ENCODE results near the gene SIGLEC6. TPM values are rescaled to one million over a fixed set of nuclear protein-coding genes. Genes with fewer than 3 reads are reported as not detected.
"Not testable (repeated sequence)": the region's sequence is repeated elsewhere in the genome, so short reads cannot be mapped to it uniquely, and the experiment has no call there.

Gene SIGLEC6
- polyA plus RNA-seq, 1 donor = 0.15 TPM

DNA sequence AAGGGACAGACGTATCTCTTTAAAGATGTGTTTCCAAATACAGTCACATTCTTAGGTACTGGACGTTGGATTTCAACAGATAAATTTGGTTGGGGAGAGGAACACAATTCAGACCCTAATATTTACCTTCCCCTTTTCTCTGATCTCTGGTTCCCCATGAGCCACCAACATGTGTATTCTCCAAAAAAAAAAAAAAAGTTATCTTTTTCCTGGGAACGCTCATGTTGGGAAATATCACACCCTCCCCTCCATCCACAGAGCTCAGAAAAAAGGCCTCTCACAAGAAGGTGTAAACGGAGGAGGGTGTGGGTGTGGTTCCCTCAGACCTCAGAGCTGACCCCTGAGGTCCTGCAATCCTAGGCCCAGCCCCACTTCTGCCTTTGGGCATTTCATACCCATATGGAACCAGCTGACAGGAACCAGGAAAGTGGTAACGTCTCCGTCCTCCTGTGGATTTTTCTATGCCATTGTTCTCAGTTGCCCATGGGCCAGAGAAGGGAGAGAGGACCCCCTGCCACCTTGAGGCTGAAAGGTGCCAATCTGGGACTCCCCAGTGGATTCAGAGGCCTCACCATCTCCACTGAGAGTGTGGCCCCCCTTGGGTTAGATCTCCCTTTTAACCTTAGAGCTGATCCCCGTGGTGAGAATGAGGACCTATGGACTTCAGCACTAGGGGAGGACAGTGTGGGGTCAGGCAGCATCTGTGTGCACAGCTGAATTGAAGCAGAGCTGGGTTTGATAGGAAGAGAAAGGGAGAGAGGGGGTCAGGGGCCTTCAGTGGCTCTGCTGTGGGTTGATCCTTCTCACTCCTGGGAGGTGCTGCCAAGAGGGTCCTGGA is 21.4 kb downstream of the SIGLEC6 start:
- no peak for DNase-seq (ENCODE audit: low read depth)

DNA sequence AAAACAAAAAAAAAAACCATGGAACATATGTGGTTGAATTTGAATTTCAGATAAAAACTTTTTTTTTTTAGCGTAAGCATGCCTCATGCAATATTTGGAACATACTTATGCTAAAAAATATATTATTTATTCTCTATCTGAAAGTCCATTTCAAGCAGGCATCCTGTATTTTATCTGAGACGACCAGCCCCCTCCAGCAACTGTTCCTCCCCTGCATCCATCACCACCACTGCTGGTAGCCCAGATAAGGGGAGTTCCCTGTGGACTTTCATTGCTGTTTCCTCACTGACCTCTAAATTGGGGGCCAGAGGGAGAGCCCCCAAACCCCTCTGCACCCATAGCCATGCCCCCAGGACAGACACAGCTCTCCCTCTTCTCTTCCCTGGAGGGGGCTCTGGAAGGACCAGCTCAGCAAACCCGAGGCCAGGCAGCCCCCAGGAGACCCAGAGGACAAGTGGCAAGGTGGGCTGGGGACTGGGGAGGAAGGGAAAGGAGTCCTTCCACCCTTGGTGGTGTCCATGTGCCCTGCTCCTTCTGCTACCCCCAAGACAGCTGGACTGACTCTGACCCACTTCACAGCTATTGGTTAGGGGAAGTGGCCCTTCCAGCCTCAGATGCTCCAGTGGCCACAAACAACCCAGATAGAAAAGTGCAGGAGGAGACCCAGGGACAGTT is 23.3 kb downstream of the SIGLEC6 start:
- DNase-seq (ENCODE audit: low read depth) = no peak

DNA sequence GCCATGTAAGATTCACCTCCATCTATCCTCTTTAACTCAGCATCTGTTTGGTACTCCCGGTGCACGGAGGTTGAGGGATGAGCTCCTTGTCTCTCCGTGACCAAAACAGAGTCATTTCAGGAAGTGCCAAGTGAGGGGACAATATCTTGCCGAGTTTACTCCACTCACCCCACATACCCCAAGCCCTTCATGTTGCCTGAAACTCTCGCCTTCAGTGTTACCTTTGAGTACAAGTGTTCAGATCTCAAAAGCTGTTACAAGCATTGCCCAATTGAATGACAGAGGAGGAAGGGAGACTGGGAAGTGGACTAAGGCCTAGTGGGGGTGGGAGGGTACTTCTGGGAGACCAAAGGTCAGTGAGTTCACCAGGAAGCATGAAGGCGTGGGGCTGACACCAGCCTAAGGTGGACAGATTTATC is 23.8 kb downstream of the SIGLEC6 start:
- no peak for DNase-seq (ENCODE audit: low read depth)

DNA sequence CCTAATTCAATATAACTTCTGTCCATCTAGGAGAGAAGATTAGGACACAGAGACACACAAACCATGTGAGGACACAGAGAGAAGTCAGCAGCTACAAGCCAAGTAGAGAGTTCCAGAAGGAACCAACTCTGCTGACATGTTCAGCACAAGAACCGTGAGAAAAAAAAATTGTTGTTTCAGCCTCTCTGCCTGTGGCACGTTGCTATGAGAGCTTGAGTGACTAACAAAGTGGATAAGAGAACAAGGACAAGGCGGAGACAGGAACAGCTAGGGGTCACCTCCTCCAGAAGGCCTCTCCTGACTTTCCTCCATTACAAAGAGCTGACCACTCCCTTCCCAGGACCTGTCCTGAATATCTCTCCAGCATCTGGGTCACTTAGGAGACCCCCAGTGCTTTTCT is 24.3 kb downstream of the SIGLEC6 start:
- DNase-seq (ENCODE audit: low read depth) = no peak

DNA sequence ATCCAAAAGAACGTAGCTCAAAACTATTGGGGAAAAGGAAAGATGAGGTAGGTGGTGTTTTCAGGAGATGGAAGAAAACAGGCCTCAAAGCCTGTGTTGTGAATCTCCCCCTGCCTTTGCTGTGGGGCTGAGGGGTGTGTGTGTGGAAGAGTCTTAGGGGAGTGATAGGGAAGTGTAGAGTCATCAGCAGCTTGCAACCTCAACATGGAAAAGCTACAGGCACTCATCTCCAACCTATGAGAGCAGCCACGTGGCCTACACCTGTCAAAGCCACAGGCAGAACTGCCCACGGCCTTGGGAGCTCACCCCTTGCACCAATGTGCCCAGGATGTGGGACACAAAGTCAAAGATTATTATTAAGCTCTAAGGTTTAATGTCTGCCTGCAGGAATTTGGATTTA is 25.6 kb downstream of the SIGLEC6 start:
- no peak for DNase-seq (ENCODE audit: low read depth)

DNA sequence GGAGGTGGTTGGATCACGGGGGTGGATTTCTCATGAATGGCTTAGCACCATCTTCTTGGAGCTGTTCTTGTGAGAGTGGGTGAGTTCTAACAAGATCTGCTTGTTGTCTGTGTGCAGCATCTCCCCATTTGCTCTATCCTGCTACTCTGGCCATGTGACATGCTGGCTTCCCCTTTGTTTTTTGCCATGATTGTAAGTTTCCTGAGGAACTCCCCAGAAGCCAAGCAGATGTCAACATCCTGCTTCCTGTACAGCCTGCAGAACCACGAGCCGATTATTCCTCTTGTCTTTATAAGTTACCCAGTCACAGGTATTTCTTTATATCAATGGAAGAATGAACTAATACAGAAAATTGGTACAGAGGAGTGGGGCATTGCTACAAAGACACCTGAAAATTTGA is 27.6 kb downstream of the SIGLEC6 start:
- no peak for DNase-seq (ENCODE audit: low read depth)

DNA sequence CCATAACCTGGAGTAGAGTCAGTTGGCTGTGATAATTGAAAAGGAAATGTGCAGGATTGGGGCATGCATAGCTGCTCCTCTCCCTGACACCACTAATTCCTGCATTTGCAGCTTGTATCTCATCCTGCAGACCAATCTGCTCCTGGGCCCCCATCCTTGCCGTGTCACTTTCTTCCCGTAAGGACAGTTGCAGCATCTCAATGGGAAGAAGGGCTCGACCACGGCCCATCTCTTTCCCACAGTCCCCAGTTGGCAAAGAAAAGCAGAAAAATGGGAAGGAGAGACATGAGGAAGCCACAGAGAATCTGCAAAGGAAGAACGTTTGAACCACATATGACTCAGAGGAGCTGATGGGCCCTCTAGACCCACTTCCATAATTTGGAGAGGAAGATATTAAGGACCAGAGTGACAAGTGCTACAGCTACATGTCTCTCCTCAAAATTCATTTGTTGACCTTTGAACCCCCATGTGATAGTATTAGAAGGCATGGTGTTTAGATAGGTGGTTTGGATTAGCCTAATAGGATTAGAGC is 28.1 kb downstream of the SIGLEC6 start:
- no peak for DNase-seq (ENCODE audit: low read depth)

DNA sequence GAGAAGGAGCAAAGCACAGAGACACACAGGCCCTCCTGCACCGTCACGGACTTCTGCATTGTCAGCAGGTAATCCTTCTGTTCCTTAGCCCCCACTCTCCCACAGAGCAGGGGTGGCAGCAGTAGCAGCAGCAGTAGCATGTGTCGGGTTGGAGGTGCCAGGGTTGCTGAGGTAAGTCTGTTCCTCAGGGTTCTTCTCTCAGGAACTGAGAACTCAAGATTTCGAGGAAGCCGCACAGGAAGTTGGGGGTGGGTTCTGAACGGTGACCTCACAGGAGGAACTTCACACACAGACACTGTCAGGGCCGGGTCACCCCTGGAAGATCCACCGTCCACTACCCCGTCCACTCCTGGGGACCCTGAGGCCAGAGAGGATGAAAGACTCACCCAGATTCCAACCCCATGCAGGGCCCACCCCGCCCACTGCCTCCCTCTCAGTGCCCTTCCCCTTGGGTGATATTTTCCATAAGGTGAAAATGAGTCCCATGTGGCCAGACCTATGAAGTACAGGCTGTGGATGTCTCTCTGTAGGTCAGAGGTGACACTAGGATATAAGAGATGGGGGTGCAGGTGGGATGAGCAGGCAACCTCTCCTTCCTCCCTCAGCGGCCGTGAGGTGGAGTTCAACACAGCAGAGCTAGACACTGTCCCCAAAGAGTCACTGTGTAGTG is 29.7 kb downstream of the SIGLEC6 start, which contains the start of gene SIGLEC12:
TSS of gene SIGLEC12 (minus strand) at position 207 of the 670 bp plus-strand sequence. CDS start at position 140, 67 bp downstream.
- DNase-seq (ENCODE audit: low read depth) = no peak

DNA sequence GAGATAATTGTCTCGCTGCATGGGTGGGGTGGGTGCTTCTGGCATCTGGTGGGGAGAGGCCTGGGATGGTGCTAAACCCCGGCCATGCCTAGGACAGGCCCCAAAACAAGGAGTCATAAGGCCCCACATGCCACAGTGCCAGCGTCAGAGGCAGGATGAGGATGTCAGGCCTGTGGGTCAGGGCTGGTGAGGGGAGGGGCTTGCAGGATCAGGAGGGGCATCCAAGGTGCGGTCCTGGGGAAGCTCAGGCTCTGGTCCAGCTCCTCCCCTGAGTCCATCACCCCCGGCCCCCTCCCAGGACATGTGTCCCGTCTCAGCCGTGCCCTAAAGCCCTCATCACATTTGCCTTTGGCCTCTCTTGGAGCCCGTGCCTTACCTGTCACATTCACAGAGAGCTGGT is 30.5 kb downstream of the SIGLEC6 start:
- not testable (repeated sequence) for DNase-seq (ENCODE audit: low read depth)

DNA sequence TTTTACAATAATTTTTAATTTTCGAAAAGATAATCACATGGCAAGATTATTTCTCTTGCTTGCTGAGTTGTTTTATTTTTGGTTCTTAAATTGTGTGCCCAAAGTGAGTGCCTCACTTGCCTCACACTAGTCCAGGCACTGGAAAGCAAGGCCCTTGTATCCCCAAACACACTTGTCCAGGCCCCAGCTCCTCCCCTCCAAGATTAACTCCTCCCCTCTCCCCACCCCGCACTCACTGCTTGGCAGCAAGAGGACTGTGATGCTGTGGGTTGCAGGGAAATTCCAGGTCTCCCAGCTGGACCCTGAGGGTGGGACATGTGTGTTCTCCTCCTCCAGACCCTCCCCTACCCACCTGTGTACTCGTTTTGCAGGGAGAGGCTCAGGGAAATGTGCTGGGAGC is 33.8 kb downstream of the SIGLEC6 start:
- DNase-seq (ENCODE audit: low read depth) = no peak

DNA sequence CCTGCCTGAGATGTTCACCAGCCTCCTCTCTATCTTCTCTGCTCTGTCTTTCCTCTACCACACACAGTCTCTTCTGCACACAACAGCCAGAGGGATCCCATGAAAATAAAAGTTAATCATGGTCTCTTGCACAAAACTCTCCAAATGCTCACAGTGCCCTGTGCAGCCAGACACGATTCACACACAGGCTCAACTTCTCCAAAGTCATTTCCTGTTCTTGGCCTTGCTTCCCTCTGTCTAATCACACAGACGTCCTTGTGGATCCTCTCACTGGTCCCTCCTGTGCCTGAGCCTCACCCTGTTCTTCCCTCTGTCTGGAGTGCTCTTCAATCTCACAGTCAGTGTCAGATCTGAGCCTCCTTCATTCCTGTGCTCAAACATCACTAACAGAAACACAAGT is 37.7 kb downstream of the SIGLEC6 start:
- no peak for DNase-seq (ENCODE audit: low read depth)

DNA sequence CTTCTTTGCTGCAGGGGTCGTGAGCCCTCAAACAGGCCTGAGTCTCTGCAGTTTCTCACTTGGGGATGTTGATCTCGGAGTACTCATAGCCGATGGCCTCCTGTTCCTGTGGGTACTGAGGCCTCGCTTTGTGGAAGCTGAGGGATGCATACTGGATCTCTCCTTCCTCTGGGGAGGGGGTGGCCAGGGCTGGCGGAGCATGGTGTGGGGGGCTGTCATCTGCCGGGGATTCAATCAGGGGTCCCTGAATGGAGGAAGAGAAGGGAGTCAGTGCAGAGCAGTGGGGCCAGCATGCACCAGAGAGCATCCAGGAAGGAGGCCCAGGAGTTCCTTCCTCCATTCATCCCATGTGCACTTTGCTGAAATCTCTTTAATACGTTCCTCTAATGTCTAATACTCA is 39.9 kb downstream of the SIGLEC6 start:
- no peak for DNase-seq (ENCODE audit: low read depth)

DNA sequence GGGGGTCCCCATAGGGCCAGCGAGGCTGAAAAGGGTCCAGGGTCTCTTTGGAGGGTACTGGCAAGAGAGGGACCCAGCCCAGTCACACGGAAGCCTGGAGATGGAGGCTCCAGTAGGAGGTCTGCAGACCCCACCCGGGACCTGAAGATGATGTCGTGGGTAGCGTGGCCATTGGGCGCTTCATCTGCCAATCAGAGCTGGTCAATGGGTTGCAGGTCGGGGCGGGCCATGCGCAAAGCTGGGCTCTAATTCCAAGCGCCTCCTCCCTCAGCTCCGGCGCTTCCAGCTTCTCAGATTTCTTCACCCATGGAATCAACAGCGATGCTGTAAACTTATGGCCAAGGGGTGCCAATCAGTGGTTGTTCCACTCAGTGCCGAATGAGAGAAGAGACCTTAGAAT is 40.8 kb downstream of the SIGLEC6 start:
- DNase-seq (ENCODE audit: low read depth) = no peak

DNA sequence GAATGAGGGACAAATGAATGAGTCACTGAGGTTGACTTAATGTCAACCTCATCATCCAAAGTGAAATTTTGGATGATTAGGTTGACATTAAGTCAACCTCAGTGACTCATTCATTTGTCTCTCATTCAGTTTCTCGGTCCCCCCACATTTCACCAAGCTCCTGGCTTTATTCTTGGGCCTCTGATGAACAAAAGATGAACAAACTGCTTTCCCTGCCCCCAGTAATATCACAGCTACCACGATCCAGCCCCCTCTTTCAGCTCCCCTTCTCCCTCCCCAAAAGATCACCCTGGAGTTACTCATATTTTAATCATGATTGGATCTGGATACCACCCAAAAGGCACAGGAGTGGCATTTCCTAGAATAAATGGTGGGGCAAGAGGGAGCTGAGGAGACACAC is 42.4 kb downstream of the SIGLEC6 start:
- DNase-seq (ENCODE audit: low read depth) = no peak

DNA sequence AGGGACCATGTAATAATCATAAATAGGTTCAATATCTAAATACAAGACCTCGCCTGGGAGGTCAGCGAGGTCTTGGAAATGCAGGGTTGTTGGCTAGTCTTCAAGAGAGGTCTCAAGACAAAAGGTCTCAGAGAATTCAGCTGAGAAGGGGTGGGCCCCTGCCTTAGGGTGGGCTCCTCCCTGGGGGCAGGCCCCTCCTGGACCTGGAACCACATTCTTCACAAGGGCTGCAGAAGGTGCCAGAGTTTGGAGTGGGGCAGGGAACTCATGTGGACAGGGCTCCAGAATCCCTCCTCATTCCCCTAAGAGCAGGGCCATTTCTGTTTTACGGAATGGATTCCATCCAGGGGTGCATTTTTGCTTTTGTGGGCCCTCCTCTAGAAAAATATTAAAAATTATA is 43.0 kb downstream of the SIGLEC6 start:
- no peak for DNase-seq (ENCODE audit: low read depth)

DNA sequence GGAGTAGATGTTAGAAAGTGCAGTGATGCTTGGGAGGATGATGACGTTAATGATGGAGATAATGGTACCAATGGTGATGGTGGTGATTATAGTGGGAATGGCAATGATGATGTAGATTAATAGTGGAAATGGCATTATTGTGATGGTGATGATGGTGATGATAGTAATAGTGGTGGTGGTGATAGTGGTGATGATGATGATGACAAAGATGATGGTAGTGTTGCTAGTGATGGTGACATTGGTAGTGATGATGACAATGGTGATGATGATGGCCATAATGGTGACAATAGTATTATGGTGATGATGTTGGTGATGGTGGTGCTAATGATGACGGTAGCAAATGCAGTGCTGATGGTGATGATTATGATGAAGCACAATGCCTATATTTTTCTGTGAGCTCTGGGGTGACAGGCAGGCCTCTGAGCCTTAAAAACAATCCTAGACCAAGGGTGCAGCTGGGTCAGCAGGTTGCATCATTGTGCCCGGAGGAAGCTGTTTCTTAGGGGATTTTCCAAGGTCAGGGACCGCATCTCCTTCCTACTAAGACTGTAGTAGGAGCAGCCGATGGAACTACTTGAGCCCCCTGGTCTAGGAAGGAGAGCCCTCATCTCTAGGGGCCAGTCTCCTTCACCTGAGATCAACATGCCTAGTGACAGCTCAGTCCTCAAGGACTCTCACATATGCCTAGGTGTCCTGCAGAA is 45.4 kb downstream of the SIGLEC6 start:
- no peak for DNase-seq (ENCODE audit: low read depth)

DNA sequence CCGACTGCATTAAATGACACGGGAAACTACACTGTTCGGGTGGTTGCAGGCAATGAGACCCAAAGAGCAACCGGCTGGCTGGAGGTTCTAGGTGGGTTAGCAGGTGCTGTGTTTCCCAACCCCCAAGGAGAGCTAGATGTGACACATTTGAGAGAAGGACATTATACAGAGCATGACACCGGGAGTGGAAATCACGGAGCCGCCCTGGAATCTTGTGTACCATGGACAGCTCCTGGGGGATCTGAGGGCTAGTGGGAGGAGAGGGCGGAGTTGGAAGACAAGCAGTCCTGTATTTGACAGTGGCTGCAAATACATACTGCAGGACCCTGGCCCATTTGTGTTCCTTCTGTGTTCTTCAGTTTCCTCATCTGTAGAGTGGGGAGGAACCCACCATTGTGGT is 50.9 kb downstream of the SIGLEC6 start:
- no peak for DNase-seq (ENCODE audit: low read depth)

DNA sequence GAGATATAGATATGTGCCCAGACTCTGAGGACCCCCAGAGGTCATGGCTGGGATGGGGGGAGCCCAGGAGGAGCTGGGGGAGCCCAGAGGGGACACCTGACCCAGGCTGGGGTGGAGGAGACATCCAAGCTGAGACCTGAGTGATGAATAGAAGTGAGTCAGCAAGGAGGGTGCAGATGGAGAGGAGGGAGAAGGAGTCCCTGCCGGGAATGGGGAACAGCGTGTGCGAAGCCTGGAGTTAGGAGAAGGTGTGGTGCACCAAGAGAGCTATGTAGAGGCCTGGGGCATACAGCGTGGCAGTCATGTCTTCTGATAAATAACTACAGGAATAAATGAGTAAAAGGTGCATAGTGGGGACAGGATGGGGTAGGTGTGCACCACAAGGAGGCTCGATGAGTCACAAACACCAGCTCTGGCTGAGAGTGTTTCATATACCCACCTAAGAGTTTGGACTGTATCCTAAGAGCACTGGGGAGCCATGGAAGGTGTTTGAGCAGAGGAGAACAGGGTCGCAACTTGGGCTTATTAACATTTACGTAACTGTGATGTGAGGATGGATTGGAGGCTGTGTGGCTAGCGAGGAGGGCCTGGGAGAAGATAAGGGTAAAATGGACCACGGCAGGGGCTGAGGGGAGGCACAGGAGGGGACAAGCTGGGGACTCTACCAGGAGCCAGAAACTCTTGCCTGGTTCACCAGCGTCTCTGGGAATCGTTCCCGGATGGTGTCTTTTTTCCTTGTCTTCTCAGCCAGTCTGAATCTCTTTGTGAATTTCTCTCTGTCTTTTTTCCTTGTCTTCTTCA is 51.7 kb downstream of the SIGLEC6 start:
- DNase-seq (ENCODE audit: low read depth) = no peak

DNA sequence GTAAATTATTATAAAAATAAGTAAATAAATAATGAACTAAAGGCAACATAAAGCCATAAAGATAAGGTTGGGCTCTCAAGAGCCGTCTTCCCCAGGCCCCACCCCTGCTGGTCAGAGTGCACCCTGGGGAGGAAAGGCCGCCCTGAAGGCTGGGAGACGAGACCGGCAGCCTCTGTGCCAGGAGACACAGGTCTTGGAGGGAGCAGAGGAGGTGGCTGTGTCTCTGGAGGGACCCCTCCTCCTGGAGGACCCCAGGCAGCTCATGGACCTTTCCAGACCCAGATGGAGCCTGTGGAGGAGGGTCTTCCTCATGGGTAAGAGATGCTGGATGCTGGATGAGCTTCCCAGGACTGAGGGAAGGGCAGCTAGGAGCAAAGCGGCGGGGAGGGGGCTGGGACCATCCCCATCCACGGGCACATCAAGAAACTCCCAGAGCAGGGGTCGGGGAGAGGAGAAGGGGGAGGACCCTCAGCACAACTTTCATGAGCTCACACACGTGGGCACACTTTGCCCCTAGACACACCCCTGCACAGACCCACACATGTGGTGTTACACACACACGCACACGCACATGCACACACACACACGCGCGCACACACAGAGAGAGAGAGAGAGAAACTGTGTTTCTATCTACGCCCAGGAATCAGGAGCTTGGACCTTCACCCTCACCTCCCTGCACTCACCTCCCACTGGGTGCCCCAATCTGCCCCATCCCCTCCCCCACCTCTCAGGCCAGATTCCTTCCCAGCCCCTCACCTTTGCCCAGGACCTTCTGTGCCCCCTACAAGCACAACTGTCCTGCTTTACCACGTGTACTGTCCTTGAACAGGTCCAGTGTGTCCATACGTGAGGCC is 52.9 kb downstream of the SIGLEC6 start, which contains the start of gene CEACAM18:
TSS of gene CEACAM18 (plus strand) at position 159 of the 854 bp plus-strand sequence.
- no peak for DNase-seq (ENCODE audit: low read depth)

DNA sequence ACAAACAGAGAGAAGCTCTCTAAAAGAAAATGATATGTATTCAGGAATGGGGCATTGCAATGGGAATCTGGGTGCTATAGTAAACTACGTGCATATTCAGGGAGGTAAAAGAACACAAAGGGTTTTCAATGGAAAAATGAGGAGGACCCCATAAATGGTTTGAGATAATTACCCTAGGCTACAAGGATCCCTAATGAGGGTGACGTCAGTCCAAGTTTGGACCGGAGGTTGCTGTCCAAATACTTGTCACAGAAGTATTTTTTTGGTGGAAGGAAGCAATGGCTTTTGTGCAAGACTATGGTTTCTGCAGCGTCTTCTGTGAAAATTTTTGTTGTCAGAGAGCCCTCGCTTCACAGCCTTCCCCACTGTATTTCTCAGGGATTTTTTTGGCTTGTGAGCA is 54.1 kb downstream of the SIGLEC6 start:
- no peak for DNase-seq (ENCODE audit: low read depth)

All from forelimb muscle (tissue), 1 donor.